MCF 10A (cell line): ENCODE data around the gene RASSF5. TPM values are rescaled to one million over a fixed set of nuclear protein-coding genes. Genes with fewer than 3 reads are reported as not detected.

Experiments
- BruUV-seq: library from RNA; stranded (reverse); fragments of 400-500 nt; replicated peaks from 2 replicates; lab custom pipeline; 2021; lab: Mats Ljungman, UMichigan
- CTCF ChIA-PET: fragments of 300-600 bp; sonication (Branson Sonifier 250); formaldehyde crosslinking; extraction: SDS; loops from one replicate; lab custom pipeline; 2021; ENCODE audit warnings: antibody characterized with exemption, inconsistent platforms; lab: Yijun Ruan, JAX
- POLR2A ChIA-PET: fragments of 300-600, 350-650 bp; sonication (Branson Sonifier 250); formaldehyde crosslinking; extraction: SDS; loops from one replicate; lab custom pipeline; 2020; ENCODE audit warnings: antibody characterized with exemption, inconsistent platforms; lab: Yijun Ruan, JAX
- DNase-seq: peaks from one replicate; pipeline ENCODE4 v3.0.0-alpha.2; 2018; ENCODE audit not compliant: unreplicated experiment
- H3K27ac Mint-ChIP-seq: one replicate; pipeline ENCODE4 v1.8.0; 2022; ENCODE audit warnings: mild to moderate bottlenecking, low read depth, mixed read lengths; ENCODE audit not compliant: unreplicated experiment
- H3K27me3 Mint-ChIP-seq: one replicate; pipeline ENCODE4 v1.8.0; 2022; ENCODE audit warnings: mixed read lengths; ENCODE audit not compliant: insufficient read depth, unreplicated experiment
- H3K36me3 Mint-ChIP-seq: one replicate; pipeline ENCODE4 v1.8.0; 2022; ENCODE audit warnings: mild to moderate bottlenecking, moderate library complexity, mixed read lengths; ENCODE audit not compliant: insufficient read depth, unreplicated experiment
- H3K4me1 Mint-ChIP-seq: one replicate; pipeline ENCODE4 v1.8.0; 2022; ENCODE audit warnings: mixed read lengths; ENCODE audit not compliant: insufficient read depth, unreplicated experiment
- H3K4me3 Mint-ChIP-seq: one replicate; pipeline ENCODE4 v1.8.0; 2022; ENCODE audit warnings: mild to moderate bottlenecking, moderate library complexity, mixed read lengths; ENCODE audit not compliant: unreplicated experiment
- H3K9me3 Mint-ChIP-seq: one replicate; pipeline ENCODE4 v1.8.0; 2022; ENCODE audit warnings: mixed read lengths; ENCODE audit not compliant: unreplicated experiment
- intact Hi-C: fragments of 100-400 bp; cut with micrococcal nuclease; formaldehyde crosslinking; loops from 2 replicates; pipeline ENCODE4 v1.14.1; 2022
- total RNA-seq: library from RNA; stranded (reverse); gene quantifications from 2 replicates; pipeline ENCODE4 v1.2.3, GENCODE V29; 2022
- TF ChIP-seq, protein P1 (sequence below): fragments of 200-600 bp; IDR thresholded peaks from one replicate; pipeline ENCODE4 v1.8.0; 2022; ENCODE audit warnings: antibody characterized with exemption, mild to moderate bottlenecking; ENCODE audit not compliant: unreplicated experiment

RASSF5 gene
- total RNA-seq, 1 experiment from 2014 or later, result 8.3 TPM

DNA sequence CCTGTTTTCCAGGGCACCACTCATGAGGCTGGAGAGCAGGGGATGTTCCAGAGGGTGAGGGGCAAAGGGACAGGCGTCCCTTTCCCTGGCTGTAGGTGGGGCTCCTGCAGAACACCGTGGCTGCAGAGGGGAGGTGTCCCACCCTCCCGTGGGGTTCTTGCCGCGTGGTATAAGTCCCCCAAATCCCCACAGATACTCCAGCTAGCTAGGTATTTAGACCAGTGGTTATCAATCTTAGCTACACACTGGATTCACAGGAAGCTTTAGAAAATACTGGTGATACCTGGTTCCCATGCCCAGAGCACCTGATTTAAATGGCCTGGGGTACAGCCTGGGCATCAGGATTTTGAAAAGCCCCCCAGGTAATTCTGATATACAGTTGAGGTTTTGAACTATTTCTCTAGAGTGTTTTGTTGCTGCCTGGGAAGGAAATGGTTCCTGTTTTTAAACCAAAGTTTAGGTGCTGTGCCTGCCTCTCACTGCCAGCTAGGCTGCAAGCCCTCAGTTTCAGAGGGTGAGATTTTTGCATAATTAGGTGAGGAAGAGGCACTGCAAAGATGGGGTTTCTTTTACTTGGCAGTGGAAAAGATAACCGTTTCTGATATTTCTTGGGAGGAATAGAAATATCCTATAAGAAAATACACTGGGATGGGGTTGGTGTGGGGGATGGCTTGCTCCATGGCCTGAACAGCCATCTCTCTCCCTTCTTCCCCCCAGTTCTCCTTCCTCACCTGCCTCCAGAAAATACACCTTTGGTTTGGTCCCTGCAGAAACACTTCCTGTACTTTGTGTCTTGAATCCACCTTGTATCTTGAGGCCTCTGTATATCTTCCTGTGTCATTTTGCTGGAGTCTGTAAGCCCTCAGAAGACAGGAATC, 51.7 kb downstream of the RASSF5 start:
- H3K27me3 Mint-ChIP-seq, result no peaks in the 10 kb centered on the region
- no peaks in the 10 kb centered on the region for H3K36me3 Mint-ChIP-seq
- DNase-seq, result no peak
- ChIA-PET CTCF (interaction anchor here (0.7 to 17.3 kb wide), 12 partner anchors 9 to 353 kb away, joined by 3 to 281 read pairs (median 4); partner anchors contain the start of gene RASSF5), POLR2A (interaction anchor here (0.6 kb wide), 1 partner anchor 86 kb away, joined by 3 read pairs; no protein-coding TSS in a partner anchor)
- TF ChIP-seq, protein P1, sequence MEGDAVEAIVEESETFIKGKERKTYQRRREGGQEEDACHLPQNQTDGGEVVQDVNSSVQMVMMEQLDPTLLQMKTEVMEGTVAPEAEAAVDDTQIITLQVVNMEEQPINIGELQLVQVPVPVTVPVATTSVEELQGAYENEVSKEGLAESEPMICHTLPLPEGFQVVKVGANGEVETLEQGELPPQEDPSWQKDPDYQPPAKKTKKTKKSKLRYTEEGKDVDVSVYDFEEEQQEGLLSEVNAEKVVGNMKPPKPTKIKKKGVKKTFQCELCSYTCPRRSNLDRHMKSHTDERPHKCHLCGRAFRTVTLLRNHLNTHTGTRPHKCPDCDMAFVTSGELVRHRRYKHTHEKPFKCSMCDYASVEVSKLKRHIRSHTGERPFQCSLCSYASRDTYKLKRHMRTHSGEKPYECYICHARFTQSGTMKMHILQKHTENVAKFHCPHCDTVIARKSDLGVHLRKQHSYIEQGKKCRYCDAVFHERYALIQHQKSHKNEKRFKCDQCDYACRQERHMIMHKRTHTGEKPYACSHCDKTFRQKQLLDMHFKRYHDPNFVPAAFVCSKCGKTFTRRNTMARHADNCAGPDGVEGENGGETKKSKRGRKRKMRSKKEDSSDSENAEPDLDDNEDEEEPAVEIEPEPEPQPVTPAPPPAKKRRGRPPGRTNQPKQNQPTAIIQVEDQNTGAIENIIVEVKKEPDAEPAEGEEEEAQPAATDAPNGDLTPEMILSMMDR, result no peak
- H3K4me1 Mint-ChIP-seq, result no peaks in the 10 kb centered on the region
- H3K27ac Mint-ChIP-seq, result no peak overlapping the region
- BruUV-seq, result no TSS peak
- intact Hi-C loops, result no loop called here
- no peaks in the 10 kb centered on the region for H3K9me3 Mint-ChIP-seq
- no peak overlapping the region for H3K4me3 Mint-ChIP-seq

DNA sequence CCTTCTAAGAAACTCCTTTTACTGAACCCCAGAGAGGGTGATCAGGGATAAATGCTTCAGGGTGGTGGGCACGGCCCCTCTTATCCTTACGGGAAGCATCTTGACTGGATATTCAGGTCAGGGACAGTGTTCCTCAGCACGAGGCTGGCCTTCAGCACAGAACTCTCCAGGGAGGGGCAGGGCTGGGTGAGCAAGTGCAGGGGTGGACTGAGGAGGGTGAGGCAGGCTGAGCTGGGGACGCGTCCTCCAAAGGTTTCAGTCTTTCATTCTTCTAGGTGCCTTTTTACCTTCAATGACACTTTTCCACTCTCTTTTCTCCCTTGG, 52.3 kb downstream of the RASSF5 start:
- no TSS peak for BruUV-seq
- TF ChIP-seq, protein P1, result no peak
- intact Hi-C loops, result no loop called here
- no peak for DNase-seq
- H3K4me1 Mint-ChIP-seq, result no peaks in the 10 kb centered on the region
- no peaks in the 10 kb centered on the region for H3K27me3 Mint-ChIP-seq
- no peaks in the 10 kb centered on the region for H3K9me3 Mint-ChIP-seq
- H3K4me3 Mint-ChIP-seq, result no peak overlapping the region
- CTCF ChIA-PET, result interaction anchor here (0.7 to 17.3 kb wide), 11 partner anchors 9 to 757 kb away, joined by 3 to 281 read pairs (median 4); partner anchors contain the start of gene RASSF5
- no peaks in the 10 kb centered on the region for H3K36me3 Mint-ChIP-seq
- H3K27ac Mint-ChIP-seq, result no peak overlapping the region
- POLR2A ChIA-PET, result interaction anchor here (0.6 kb wide), 1 partner anchor 86 kb away, joined by 3 read pairs; no protein-coding TSS in a partner anchor

DNA sequence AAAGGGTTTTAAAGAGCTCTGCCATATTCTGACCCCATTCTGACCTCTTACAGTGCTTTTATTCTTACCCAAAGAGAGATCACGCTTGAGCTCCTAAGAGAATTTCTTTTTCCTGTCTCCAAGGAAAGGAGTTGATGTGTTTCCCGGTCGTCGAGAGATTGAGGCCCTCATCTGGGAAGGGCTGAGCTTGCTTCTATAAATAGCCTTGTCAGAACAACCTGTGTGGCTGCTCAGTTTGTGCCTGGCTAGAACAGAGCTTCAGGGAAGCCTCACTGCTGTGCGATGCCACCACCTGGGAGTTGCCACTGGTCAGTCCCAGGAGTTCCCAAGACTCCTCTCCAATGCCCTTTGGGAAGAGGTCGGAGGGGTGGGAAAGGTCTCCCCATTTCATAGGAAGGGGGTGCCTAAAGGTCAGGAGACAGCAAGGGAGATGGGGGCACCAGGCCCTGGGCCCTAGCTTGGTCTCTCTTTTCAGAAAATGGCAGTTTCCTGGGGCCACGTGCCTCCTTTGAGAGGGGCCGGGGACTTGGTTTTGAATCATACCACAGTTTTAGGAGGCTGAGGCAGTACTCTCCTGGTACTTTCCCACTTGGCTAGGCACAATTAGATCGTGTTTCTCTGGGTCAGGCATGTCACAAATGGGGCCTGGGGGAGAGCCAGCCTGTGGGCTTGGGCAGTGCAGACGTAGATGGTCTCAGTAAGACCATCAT, 52.8 kb downstream of the RASSF5 start:
- Mint-ChIP-seq H3K27ac (no peak overlapping the region), H3K9me3 (no peaks in the 10 kb centered on the region), H3K27me3 (no peaks in the 10 kb centered on the region), H3K4me3 (no peak overlapping the region), H3K36me3 (no peaks in the 10 kb centered on the region), H3K4me1 (no peaks in the 10 kb centered on the region)
- intact Hi-C loops, result no loop called here
- ChIA-PET CTCF (interaction anchor here (0.6 to 17.3 kb wide), 12 partner anchors 9 to 757 kb away, joined by 3 to 281 read pairs (median 4); partner anchors contain the start of gene RASSF5), POLR2A (interaction anchor here (0.6 to 1.9 kb wide), 2 partner anchors 12 to 85 kb away, joined by 3 to 6 read pairs; no protein-coding TSS in a partner anchor)
- TF ChIP-seq, protein P1, result no peak
- no peak for DNase-seq
- BruUV-seq, result no TSS peak
